SK-N-SH treated with all-trans-retinoic acid at 6 μM for 48 hours (cell line): ENCODE results near the gene CPXM2.

Experiments used
- ATAC-seq: fragments of 200-7000 bp; cut with Tn5 transposase; 3 replicates; pipeline ENCODE4 v1.9.1; 2020; ENCODE audit warnings: mild to moderate bottlenecking, moderate library complexity
- ARNTL ChIP-seq: fragments of 450-650 bp; formaldehyde crosslinking; IDR thresholded peaks from 2 replicates; pipeline ENCODE4 v1.5.0; 2020; ENCODE audit warnings: low read depth, mild to moderate bottlenecking, moderate library complexity, borderline replicate concordance
- BACH2 ChIP-seq: fragments of 250-450 bp; sonication (Bioruptor Pico); IDR thresholded peaks from 2 replicates; pipeline ENCODE4 v1.9.0; 2021; ENCODE audit warnings: mild to moderate bottlenecking, borderline replicate concordance
- CREB5 ChIP-seq: fragments of 250-450 bp; sonication (Bioruptor Pico); IDR thresholded peaks from 2 replicates; pipeline ENCODE4 v1.5.1; 2020; ENCODE audit warnings: low read depth, mild to moderate bottlenecking, moderate library complexity
- CSRNP3 ChIP-seq: fragments of 250-450 bp; sonication (Bioruptor Pico); IDR thresholded peaks from 2 replicates; pipeline ENCODE4 v1.5.1; 2021; ENCODE audit warnings: mild to moderate bottlenecking, moderate library complexity
- ESRRG ChIP-seq: fragments of 250-450 bp; sonication (Bioruptor Pico); IDR thresholded peaks from 2 replicates; pipeline ENCODE4 v1.6.1; 2021; ENCODE audit warnings: mild to moderate bottlenecking
- GLIS3 ChIP-seq: fragments of 250-450 bp; sonication (Bioruptor Pico); IDR thresholded peaks from 2 replicates; pipeline ENCODE4 v1.5.0; 2020; ENCODE audit warnings: mild to moderate bottlenecking, moderate library complexity
- ISL1 ChIP-seq: fragments of 250-450 bp; sonication (Bioruptor Pico); IDR thresholded peaks from 2 replicates; pipeline ENCODE4 v2.1.2; 2022; ENCODE audit warnings: mild to moderate bottlenecking, moderate library complexity
- OSR1 ChIP-seq: fragments of 250-450 bp; sonication (Bioruptor Pico); IDR thresholded peaks from 2 replicates; pipeline ENCODE4 v1.8.0; 2022; ENCODE audit warnings: moderate library complexity, mild to moderate bottlenecking, inconsistent platforms
- POU6F1 ChIP-seq: fragments of 250-450 bp; sonication (Bioruptor Pico); IDR thresholded peaks from 2 replicates; pipeline ENCODE4 v1.8.0; 2021; ENCODE audit warnings: low read depth, mild to moderate bottlenecking, moderate library complexity, borderline replicate concordance
- PPARA ChIP-seq: fragments of 250-450 bp; sonication (Bioruptor Pico); IDR thresholded peaks from 2 replicates; pipeline ENCODE4 v1.5.0; 2020; ENCODE audit warnings: mild to moderate bottlenecking, borderline replicate concordance
- RARB ChIP-seq: fragments of 250-450 bp; sonication (Bioruptor Pico); IDR thresholded peaks from 2 replicates; pipeline ENCODE4 v1.8.0; 2021; ENCODE audit warnings: mild to moderate bottlenecking, moderate library complexity
- SNAI2 ChIP-seq: fragments of 250-450 bp; sonication (Bioruptor Pico); IDR thresholded peaks from 2 replicates; pipeline ENCODE4 v1.5.0; 2020; ENCODE audit warnings: mild to moderate bottlenecking, moderate library complexity
- TCF4 ChIP-seq: fragments of 250-450 bp; sonication (Bioruptor Pico); IDR thresholded peaks from 2 replicates; pipeline ENCODE4 v1.8.0; 2021; ENCODE audit warnings: mild to moderate bottlenecking, moderate library complexity, borderline replicate concordance
- TOX ChIP-seq: fragments of 250-450 bp; sonication (Bioruptor Pico); IDR thresholded peaks from 2 replicates; pipeline ENCODE4 v1.8.0; 2021; ENCODE audit warnings: mild to moderate bottlenecking, moderate library complexity, borderline replicate concordance
- ZC3H10 ChIP-seq: fragments of 250-450 bp; sonication (Bioruptor Pico); IDR thresholded peaks from 2 replicates; pipeline ENCODE4 v1.5.1; 2021; ENCODE audit warnings: mild to moderate bottlenecking, moderate library complexity
- ZFP3 ChIP-seq: fragments of 250-450 bp; sonication (Bioruptor Pico); IDR thresholded peaks from 2 replicates; pipeline ENCODE4 v1.5.0; 2020; ENCODE audit warnings: mild to moderate bottlenecking, moderate library complexity
- ZFP30 ChIP-seq: fragments of 450-650 bp; formaldehyde crosslinking; IDR thresholded peaks from 2 replicates; pipeline ENCODE4 v1.5.0; 2022; ENCODE audit warnings: mild to moderate bottlenecking, moderate library complexity
- ZNF70 ChIP-seq: fragments of 450-650 bp; formaldehyde crosslinking; IDR thresholded peaks from 2 replicates; pipeline ENCODE4 v1.5.0; 2020; ENCODE audit warnings: mild to moderate bottlenecking, moderate library complexity
- ZNF8 ChIP-seq: fragments of 450-650 bp; formaldehyde crosslinking; IDR thresholded peaks from 2 replicates; pipeline ENCODE4 v1.5.0; 2020; ENCODE audit warnings: mild to moderate bottlenecking, moderate library complexity
- TF ChIP-seq, protein P1 (sequence below): fragments of 250-450 bp; sonication (Bioruptor Pico); IDR thresholded peaks from 2 replicates; pipeline ENCODE4 v1.8.0; 2020; ENCODE audit warnings: mild to moderate bottlenecking, moderate library complexity, borderline replicate concordance
- TF ChIP-seq, protein P2 (sequence below): fragments of 250-450 bp; sonication (Bioruptor Pico); IDR thresholded peaks from 2 replicates; pipeline ENCODE4 v1.5.0; 2020; ENCODE audit warnings: mild to moderate bottlenecking, moderate library complexity

The CPXM2 gene

GRCh38 chr10:123720536-123720935 lies 171.1 kb downstream of the CPXM2 start:
- no peak for TF ChIP-seq TOX (CRISPR knock-in tag)
- no peak for TF ChIP-seq ZFP30 (CRISPR knock-in tag)
- no peak for TF ChIP-seq PPARA (CRISPR knock-in tag)
- ATAC-seq = no peak

DNA sequence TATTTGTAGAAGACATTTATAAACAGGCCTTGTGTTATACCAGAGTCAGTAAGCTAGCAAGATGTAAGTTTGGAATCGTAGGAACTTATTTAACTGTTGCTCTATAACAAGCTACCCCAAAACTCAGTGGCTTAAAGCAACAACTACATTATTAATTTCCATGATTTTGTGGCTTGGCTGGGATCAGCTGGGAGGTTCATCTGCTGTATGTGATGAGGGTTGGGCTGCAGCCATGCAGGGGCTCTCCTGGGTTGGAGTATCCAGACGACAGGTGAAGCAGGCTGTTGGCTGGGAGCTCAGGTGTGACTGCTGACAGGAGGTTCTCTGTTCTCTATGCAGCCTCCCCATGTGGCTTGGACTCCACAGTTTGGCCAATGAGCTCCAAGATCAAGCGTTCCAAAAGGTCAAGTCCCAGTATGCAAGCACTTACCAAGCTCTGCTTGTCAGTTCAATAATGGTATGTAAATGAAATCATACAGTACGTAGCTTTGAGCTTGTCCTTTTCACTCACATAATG lies 173.0 kb downstream of the CPXM2 start:
- ATAC-seq = no peak
- TF ChIP-seq TOX (CRISPR knock-in tag) (no peak), ZC3H10 (CRISPR knock-in tag) (no peak), ZFP30 (CRISPR knock-in tag) (no peak), RARB (CRISPR knock-in tag) (no peak), CREB5 (no peak), SNAI2 (no peak), BACH2 (CRISPR knock-in tag) (no peak), OSR1 (no peak), POU6F1 (CRISPR knock-in tag) (no peak), ZNF70 (CRISPR knock-in tag) (no peak), ZFP3 (CRISPR knock-in tag) (no peak), ESRRG (CRISPR knock-in tag) (no peak), GLIS3 (CRISPR knock-in tag) (no peak), PPARA (CRISPR knock-in tag) (no peak), ZNF8 (CRISPR knock-in tag) (no peak)
- TF ChIP-seq, protein P1, sequence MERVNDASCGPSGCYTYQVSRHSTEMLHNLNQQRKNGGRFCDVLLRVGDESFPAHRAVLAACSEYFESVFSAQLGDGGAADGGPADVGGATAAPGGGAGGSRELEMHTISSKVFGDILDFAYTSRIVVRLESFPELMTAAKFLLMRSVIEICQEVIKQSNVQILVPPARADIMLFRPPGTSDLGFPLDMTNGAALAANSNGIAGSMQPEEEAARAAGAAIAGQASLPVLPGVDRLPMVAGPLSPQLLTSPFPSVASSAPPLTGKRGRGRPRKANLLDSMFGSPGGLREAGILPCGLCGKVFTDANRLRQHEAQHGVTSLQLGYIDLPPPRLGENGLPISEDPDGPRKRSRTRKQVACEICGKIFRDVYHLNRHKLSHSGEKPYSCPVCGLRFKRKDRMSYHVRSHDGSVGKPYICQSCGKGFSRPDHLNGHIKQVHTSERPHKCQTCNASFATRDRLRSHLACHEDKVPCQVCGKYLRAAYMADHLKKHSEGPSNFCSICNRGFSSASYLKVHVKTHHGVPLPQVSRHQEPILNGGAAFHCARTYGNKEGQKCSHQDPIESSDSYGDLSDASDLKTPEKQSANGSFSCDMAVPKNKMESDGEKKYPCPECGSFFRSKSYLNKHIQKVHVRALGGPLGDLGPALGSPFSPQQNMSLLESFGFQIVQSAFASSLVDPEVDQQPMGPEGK = no peak

GRCh38 chr10:123717336-123717735 lies 174.3 kb downstream of the CPXM2 start:
- ATAC-seq = no peak
- no peak for TF ChIP-seq CREB5
- TF ChIP-seq ZC3H10 (CRISPR knock-in tag) = no peak
- no peak for TF ChIP-seq TCF4 (CRISPR knock-in tag)
- TF ChIP-seq CSRNP3 (CRISPR knock-in tag) = no peak
- TF ChIP-seq ZNF8 (CRISPR knock-in tag) = no peak
- TF ChIP-seq GLIS3 (CRISPR knock-in tag) = no peak
- no peak for TF ChIP-seq SNAI2
- TF ChIP-seq POU6F1 (CRISPR knock-in tag) = no peak
- TF ChIP-seq, protein P1 = no peak
- TF ChIP-seq, protein P2, sequence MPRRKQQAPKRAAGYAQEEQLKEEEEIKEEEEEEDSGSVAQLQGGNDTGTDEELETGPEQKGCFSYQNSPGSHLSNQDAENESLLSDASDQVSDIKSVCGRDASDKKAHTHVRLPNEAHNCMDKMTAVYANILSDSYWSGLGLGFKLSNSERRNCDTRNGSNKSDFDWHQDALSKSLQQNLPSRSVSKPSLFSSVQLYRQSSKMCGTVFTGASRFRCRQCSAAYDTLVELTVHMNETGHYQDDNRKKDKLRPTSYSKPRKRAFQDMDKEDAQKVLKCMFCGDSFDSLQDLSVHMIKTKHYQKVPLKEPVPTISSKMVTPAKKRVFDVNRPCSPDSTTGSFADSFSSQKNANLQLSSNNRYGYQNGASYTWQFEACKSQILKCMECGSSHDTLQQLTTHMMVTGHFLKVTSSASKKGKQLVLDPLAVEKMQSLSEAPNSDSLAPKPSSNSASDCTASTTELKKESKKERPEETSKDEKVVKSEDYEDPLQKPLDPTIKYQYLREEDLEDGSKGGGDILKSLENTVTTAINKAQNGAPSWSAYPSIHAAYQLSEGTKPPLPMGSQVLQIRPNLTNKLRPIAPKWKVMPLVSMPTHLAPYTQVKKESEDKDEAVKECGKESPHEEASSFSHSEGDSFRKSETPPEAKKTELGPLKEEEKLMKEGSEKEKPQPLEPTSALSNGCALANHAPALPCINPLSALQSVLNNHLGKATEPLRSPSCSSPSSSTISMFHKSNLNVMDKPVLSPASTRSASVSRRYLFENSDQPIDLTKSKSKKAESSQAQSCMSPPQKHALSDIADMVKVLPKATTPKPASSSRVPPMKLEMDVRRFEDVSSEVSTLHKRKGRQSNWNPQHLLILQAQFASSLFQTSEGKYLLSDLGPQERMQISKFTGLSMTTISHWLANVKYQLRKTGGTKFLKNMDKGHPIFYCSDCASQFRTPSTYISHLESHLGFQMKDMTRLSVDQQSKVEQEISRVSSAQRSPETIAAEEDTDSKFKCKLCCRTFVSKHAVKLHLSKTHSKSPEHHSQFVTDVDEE (CRISPR knock-in tag) = no peak
- TF ChIP-seq ARNTL (CRISPR knock-in tag) = no peak
- no peak for TF ChIP-seq ISL1 (CRISPR knock-in tag)
- TF ChIP-seq BACH2 (CRISPR knock-in tag) = no peak
